ENCODE measurements around the gene FOXL3.

The FOXL3 gene

GRCh38 chr7:298743-299142, 8.8 kb downstream of the FOXL3 start:
- Histone ChIP-seq H3K79me2 (ENCODE audit: insufficient read depth, low read length) (no peaks in the 10 kb centered on the region), H3K4me3 (ENCODE audit: insufficient read depth, low read length, poor library complexity, severe bottlenecking) (no peak overlapping the region), H2AFZ (ENCODE audit: low read depth, low read length, severe bottlenecking) (no peak overlapping the region), H4K20me1 (ENCODE audit: low read depth, low read length) (no peaks in the 10 kb centered on the region), H3K27ac (ENCODE audit: low read depth, low read length) (no peak overlapping the region), H3F3A (ENCODE audit: insufficient read depth) (no peaks in the 10 kb centered on the region), H3K4me2 (ENCODE audit: low read depth, low read length, poor library complexity, severe bottlenecking) (no peak overlapping the region), H3K9ac (ENCODE audit: low read length) (no peak overlapping the region), H3K36me3 (ENCODE audit: low read length) (no peaks in the 10 kb centered on the region), H3K27me3 (ENCODE audit: low read length) (no peaks in the 10 kb centered on the region), H3K9me2 (replicated peaks; ENCODE audit: insufficient read depth, low read length) (no peaks in the 10 kb centered on the region), H3K9me3 (ENCODE audit: insufficient read depth, low read length) (no peaks in the 10 kb centered on the region)
- TF ChIP-seq CTCF (IDR thresholded peaks at IDR 0.05; ENCODE audit: insufficient read depth, low read length, poor library complexity, severe bottlenecking) (no peak), EZH2phosphoT487 (conservative IDR thresholded peaks at IDR 0.05; ENCODE audit: low read length) (no peak)

DNA sequence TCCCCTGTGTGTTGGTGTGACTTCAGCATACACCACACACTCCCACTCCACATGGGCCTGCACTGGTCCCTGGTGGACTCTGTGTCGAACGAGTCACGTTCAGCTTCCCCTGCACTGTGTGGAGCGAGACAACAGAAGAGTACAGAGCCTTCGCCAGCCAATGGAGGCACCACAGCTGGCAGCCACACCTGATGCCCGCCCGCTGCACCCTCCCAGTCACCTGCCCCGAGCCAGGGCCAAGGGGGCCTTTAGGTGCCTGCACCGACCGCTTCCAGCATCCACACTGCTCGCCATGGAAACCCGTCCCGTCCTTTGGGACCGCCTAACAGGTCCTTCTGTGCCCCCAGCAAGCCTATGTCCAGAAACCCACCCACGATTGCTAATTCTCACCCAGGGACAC, 9.2 kb downstream of the FOXL3 start:
- no peak overlapping the region for H3K4me2 ChIP-seq (ENCODE audit: low read depth, low read length, poor library complexity, severe bottlenecking)
- no peak overlapping the region for H3K4me3 ChIP-seq (ENCODE audit: insufficient read depth, low read length, poor library complexity, severe bottlenecking)

DNA sequence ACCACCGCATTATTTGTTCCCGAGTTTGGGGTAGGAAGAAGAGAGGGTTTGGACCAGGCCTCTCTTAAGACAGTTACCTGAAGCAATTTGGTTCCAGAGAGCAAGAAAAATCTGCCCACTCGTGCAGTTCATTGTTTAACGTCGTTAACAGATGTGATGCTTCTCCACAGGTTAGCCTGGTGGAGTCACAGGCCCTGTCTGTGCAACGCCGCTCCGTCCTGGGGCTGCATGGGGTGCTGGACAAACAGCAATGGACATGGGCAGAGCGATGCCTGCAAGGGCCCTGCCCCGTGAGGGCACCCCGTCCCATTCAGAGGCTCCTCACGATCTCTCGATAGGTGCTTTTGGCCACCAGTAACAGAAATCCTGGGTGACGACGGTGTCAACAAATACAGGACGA, 9.7 kb downstream of the FOXL3 start:
- H3K36me3 ChIP-seq (ENCODE audit: low read length) = no peaks in the 10 kb centered on the region
- H3K4me3 ChIP-seq (ENCODE audit: insufficient read depth, low read length, poor library complexity, severe bottlenecking) = no peak overlapping the region
- no peak overlapping the region for H3K4me2 ChIP-seq (ENCODE audit: low read depth, low read length, poor library complexity, severe bottlenecking)
- no peaks in the 10 kb centered on the region for H3K9me2 ChIP-seq (replicated peaks; ENCODE audit: insufficient read depth, low read length)
- H3F3A ChIP-seq (ENCODE audit: insufficient read depth) = no peaks in the 10 kb centered on the region
- no peaks in the 10 kb centered on the region for H4K20me1 ChIP-seq (ENCODE audit: low read depth, low read length)
- no peak overlapping the region for H3K27ac ChIP-seq (ENCODE audit: low read depth, low read length)
- no peaks in the 10 kb centered on the region for H3K9me3 ChIP-seq (ENCODE audit: insufficient read depth, low read length)
- no peaks in the 10 kb centered on the region for H3K27me3 ChIP-seq (ENCODE audit: low read length)
- TF ChIP-seq CTCF (IDR thresholded peaks at IDR 0.05; ENCODE audit: insufficient read depth, low read length, poor library complexity, severe bottlenecking) = no peak
- TF ChIP-seq EZH2phosphoT487 (conservative IDR thresholded peaks at IDR 0.05; ENCODE audit: low read length) = no peak
- H2AFZ ChIP-seq (ENCODE audit: low read depth, low read length, severe bottlenecking) = no peak overlapping the region
- no peak overlapping the region for H3K9ac ChIP-seq (ENCODE audit: low read length)
- no peaks in the 10 kb centered on the region for H3K79me2 ChIP-seq (ENCODE audit: insufficient read depth, low read length)

More for the DNA sequence above, 9.2 kb downstream of the FOXL3 start:
- H2AFZ ChIP-seq (ENCODE audit: low read depth, low read length, severe bottlenecking) = no peak overlapping the region
- no peaks in the 10 kb centered on the region for H3K9me2 ChIP-seq (replicated peaks; ENCODE audit: insufficient read depth, low read length)
- no peak for TF ChIP-seq EZH2phosphoT487 (conservative IDR thresholded peaks at IDR 0.05; ENCODE audit: low read length)
- no peak overlapping the region for H3K27ac ChIP-seq (ENCODE audit: low read depth, low read length)
- H3K36me3 ChIP-seq (ENCODE audit: low read length) = no peaks in the 10 kb centered on the region
- no peaks in the 10 kb centered on the region for H3K79me2 ChIP-seq (ENCODE audit: insufficient read depth, low read length)
- H4K20me1 ChIP-seq (ENCODE audit: low read depth, low read length) = no peaks in the 10 kb centered on the region
- no peak overlapping the region for H3K9ac ChIP-seq (ENCODE audit: low read length)
- H3F3A ChIP-seq (ENCODE audit: insufficient read depth) = no peaks in the 10 kb centered on the region
- H3K9me3 ChIP-seq (ENCODE audit: insufficient read depth, low read length) = no peaks in the 10 kb centered on the region
- H3K27me3 ChIP-seq (ENCODE audit: low read length) = no peaks in the 10 kb centered on the region

- H2AFZ ChIP-seq (ENCODE audit: low read depth, low read length, severe bottlenecking) = no peak overlapping the region
- H3K79me2 ChIP-seq (ENCODE audit: insufficient read depth, low read length) = no peaks in the 10 kb centered on the region
- H3K27me3 ChIP-seq (ENCODE audit: low read length) = no peaks in the 10 kb centered on the region
- no peaks in the 10 kb centered on the region for H3F3A ChIP-seq (ENCODE audit: insufficient read depth)
- no peak overlapping the region for H3K4me2 ChIP-seq (ENCODE audit: low read depth, low read length, poor library complexity, severe bottlenecking)
- no peaks in the 10 kb centered on the region for H4K20me1 ChIP-seq (ENCODE audit: low read depth, low read length)
- TF ChIP-seq CTCF (IDR thresholded peaks at IDR 0.05; ENCODE audit: insufficient read depth, low read length, poor library complexity, severe bottlenecking) (no peak), EZH2phosphoT487 (conservative IDR thresholded peaks at IDR 0.05; ENCODE audit: low read length) (no peak)
- H3K27ac ChIP-seq (ENCODE audit: low read depth, low read length) = no peak overlapping the region
- no peaks in the 10 kb centered on the region for H3K9me2 ChIP-seq (replicated peaks; ENCODE audit: insufficient read depth, low read length)
- no peaks in the 10 kb centered on the region for H3K36me3 ChIP-seq (ENCODE audit: low read length)
- H3K9ac ChIP-seq (ENCODE audit: low read length) = no peak overlapping the region
- no peak overlapping the region for H3K4me3 ChIP-seq (ENCODE audit: insufficient read depth, low read length, poor library complexity, severe bottlenecking)
- no peaks in the 10 kb centered on the region for H3K9me3 ChIP-seq (ENCODE audit: insufficient read depth, low read length)
Measured at GRCh38 chr7:300048-300447, 10.1 kb downstream of the FOXL3 start.

Data from SU-DHL-6 (cell line).